B cell (primary cell): ENCODE data around the gene XG.

Experiments
- EZH2 ChIP-seq: IDR thresholded peaks from 2 replicates; pipeline ENCODE4 v1.6.1; 2012; ENCODE audit warnings: borderline replicate concordance, low read depth, mild to moderate bottlenecking, moderate library complexity, low read length; ENCODE audit not compliant: insufficient read depth, poor library complexity, severe bottlenecking
- TF ChIP-seq, protein P1 (sequence below): fragments of 200-600 bp; IDR thresholded peaks from one replicate; pipeline ENCODE4 v1.8.0; 2022; ENCODE audit warnings: antibody characterized with exemption, mild to moderate bottlenecking

DNA sequence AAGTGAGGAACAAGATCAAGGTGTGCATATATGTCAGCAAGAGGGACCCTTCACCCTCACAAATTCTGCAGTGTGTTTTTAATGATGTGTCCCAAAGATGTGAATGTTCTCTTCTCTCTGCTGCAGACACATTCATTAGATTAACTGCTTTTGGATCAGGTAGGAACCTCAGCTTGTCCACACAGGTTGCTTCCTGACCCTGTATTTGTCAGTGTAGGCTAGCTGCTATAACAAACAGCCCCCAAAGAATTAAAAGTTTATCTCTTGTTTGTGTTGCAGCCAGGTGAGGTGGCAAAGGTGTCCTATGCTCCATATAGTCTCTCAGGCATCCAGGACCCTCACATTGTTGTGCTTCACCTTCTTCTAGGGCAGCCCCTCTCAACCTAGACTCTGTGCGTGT, 17.8 kb downstream of the XG start:
- TF ChIP-seq, protein P1, sequence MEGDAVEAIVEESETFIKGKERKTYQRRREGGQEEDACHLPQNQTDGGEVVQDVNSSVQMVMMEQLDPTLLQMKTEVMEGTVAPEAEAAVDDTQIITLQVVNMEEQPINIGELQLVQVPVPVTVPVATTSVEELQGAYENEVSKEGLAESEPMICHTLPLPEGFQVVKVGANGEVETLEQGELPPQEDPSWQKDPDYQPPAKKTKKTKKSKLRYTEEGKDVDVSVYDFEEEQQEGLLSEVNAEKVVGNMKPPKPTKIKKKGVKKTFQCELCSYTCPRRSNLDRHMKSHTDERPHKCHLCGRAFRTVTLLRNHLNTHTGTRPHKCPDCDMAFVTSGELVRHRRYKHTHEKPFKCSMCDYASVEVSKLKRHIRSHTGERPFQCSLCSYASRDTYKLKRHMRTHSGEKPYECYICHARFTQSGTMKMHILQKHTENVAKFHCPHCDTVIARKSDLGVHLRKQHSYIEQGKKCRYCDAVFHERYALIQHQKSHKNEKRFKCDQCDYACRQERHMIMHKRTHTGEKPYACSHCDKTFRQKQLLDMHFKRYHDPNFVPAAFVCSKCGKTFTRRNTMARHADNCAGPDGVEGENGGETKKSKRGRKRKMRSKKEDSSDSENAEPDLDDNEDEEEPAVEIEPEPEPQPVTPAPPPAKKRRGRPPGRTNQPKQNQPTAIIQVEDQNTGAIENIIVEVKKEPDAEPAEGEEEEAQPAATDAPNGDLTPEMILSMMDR = no peak
- TF ChIP-seq EZH2 = no peak
